ENCODE results near the gene DIAPH3.

Gene DIAPH3

DNA sequence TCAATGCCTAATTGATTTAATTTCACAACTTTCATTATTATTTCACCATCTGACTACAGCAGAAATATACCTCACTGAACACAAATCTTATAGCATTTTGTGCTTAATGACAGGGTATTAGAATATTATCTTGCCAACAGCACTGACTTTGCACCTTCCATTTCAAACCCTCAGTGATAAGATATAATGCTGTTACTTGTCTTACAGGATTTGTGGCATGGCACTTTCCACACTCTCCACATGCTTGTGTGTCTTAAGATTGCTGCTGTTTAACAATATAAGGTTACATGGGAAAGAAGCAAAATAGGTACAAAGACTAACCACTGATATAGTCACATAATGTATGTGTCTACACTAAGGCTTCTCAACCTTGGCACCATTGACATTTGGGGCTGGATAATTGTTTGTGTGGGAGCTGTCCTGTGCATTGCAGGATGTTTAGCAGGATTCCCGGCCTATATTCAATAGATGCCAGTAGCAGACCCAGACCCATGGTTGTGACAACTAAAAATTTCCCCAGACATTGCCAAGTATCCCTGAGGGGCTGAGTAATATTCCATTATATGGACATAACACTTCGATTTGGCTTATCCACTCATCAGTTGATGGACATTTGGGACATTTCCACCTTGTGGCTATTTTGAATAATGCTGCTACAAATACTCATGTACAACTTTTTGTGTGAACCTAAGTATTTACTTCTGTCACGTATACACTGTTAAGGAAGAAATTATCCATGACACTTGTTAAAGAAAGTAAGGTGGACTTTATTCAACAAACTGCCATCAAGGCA lies 5.7 kb upstream of the DIAPH3 start:
- H3K79me2 ChIP-seq (ENCODE audit: control insufficient read depth, low read length): peaks cover 4% of the 10 kb centered on the region
- H3K4me3 ChIP-seq (ENCODE audit: low read length): no peak overlapping the region
- no peaks in the 10 kb centered on the region for H4K20me1 ChIP-seq (ENCODE audit: control insufficient read depth, insufficient read depth, low read depth, low read length)
- H3K27me3 ChIP-seq (ENCODE audit: control insufficient read depth, low read length): 0 out of 2 replicates have a peak, but pooled peaks cover 3% of the 10 kb centered on the region
- no peak for TF ChIP-seq EZH2phosphoT487 (IDR thresholded peaks at IDR 0.05; ENCODE audit: borderline replicate concordance, low read length)
- TF ChIP-seq, protein P1, sequence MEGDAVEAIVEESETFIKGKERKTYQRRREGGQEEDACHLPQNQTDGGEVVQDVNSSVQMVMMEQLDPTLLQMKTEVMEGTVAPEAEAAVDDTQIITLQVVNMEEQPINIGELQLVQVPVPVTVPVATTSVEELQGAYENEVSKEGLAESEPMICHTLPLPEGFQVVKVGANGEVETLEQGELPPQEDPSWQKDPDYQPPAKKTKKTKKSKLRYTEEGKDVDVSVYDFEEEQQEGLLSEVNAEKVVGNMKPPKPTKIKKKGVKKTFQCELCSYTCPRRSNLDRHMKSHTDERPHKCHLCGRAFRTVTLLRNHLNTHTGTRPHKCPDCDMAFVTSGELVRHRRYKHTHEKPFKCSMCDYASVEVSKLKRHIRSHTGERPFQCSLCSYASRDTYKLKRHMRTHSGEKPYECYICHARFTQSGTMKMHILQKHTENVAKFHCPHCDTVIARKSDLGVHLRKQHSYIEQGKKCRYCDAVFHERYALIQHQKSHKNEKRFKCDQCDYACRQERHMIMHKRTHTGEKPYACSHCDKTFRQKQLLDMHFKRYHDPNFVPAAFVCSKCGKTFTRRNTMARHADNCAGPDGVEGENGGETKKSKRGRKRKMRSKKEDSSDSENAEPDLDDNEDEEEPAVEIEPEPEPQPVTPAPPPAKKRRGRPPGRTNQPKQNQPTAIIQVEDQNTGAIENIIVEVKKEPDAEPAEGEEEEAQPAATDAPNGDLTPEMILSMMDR (IDR thresholded peaks at IDR 0.05; ENCODE audit: low read depth, low read length, poor library complexity, severe bottlenecking): no peak
- no peaks in the 10 kb centered on the region for H3K9me2 ChIP-seq (replicated peaks; ENCODE audit: control insufficient read depth, low read length)
- H3K4me2 ChIP-seq (ENCODE audit: low read length): no peak overlapping the region
- no peak overlapping the region for H3K27ac ChIP-seq (ENCODE audit: low read depth, low read length)
- no peaks in the 10 kb centered on the region for H3F3A ChIP-seq (ENCODE audit: control insufficient read depth, insufficient read depth)
- peaks cover 11% of the 10 kb centered on the region for H3K4me1 ChIP-seq (ENCODE audit: control insufficient read depth, low read length)
- H3K9me3 ChIP-seq (ENCODE audit: control insufficient read depth, insufficient read depth, low read length): no peaks in the 10 kb centered on the region
- peaks cover under 1% of the 10 kb centered on the region; the same call in 1 of the 2 replicates for H3K36me3 ChIP-seq (ENCODE audit: control insufficient read depth, low read length)

DNA sequence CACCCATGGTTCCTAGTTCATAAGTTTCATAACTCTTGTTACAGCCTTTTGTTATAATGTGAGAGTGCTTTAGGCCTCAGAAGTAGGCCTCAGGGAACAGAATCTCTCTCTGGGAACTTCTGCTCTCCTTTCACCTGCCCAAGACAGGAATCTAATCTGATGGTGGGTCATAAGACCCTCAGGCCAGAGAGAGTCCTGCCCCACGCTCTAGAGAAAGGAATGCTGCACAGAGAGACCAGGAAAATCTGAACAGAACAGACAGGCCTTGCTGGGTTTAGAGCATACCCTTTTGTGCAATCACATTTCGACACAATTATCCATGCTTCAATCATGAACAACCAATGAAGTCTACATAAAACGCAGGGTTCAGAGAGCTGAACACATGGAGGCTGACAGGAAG lies 3.4 kb upstream of the DIAPH3 start:
- Histone ChIP-seq H3K79me2 (ENCODE audit: control insufficient read depth, low read length) (peaks cover 24% of the 10 kb centered on the region), H3F3A (ENCODE audit: control insufficient read depth, insufficient read depth) (no peaks in the 10 kb centered on the region), H3K4me1 (ENCODE audit: control insufficient read depth, low read length) (peaks cover 18% of the 10 kb centered on the region), H3K36me3 (ENCODE audit: control insufficient read depth, low read length) (peaks cover 6% of the 10 kb centered on the region; the same call in 1 of the 2 replicates), H3K27ac (ENCODE audit: low read depth, low read length) (no peak overlapping the region), H3K9me2 (replicated peaks; ENCODE audit: control insufficient read depth, low read length) (no peaks in the 10 kb centered on the region), H3K9me3 (ENCODE audit: control insufficient read depth, insufficient read depth, low read length) (no peaks in the 10 kb centered on the region), H3K27me3 (ENCODE audit: control insufficient read depth, low read length) (0 out of 2 replicates have a peak, but pooled peaks cover 1% of the 10 kb centered on the region), H3K4me3 (ENCODE audit: low read length) (no peak overlapping the region), H4K20me1 (ENCODE audit: control insufficient read depth, insufficient read depth, low read depth, low read length) (no peaks in the 10 kb centered on the region), H3K4me2 (ENCODE audit: low read length) (no peak overlapping the region)
- no peak for TF ChIP-seq EZH2phosphoT487 (IDR thresholded peaks at IDR 0.05; ENCODE audit: borderline replicate concordance, low read length)
- TF ChIP-seq, protein P1 (IDR thresholded peaks at IDR 0.05; ENCODE audit: low read depth, low read length, poor library complexity, severe bottlenecking): no peak

DNA sequence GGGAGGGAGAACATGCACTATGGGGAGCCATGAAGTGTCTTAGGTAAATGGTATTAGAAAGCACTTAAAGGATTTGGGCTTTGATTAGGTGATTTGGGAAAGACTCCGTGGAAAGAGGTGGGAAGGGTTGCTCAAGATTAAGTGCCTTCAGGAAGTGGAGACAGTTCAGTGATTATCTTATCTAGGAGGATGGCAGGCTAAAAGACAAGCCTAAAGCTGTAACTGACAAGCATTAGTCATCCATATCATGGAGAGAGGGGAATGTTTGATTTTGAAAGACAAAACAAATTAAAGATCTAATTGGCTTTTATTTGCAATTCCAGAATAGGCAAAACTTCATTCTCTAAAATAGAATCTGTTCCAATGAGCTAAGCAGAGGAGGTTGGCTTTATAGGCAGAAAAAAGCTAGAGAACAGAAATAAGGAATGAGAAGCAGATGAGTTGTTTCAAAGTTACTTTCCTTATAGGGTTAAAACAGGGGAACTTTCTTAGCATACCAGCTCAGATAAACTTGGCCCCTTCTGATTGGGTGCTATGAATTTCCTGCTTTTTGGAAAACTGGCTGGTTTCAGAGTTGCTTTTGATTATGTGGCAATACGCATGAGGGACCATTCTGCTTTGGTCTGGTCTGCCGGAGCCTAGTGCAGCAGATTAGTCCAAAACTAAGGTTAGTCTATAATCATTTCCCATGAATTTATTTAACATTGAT lies 1.8 kb upstream of the DIAPH3 start:
- H3F3A ChIP-seq (ENCODE audit: control insufficient read depth, insufficient read depth): no peaks in the 10 kb centered on the region
- H3K36me3 ChIP-seq (ENCODE audit: control insufficient read depth, low read length): peaks cover 20% of the 10 kb centered on the region
- H3K27ac ChIP-seq (ENCODE audit: low read depth, low read length): no peak overlapping the region
- H4K20me1 ChIP-seq (ENCODE audit: control insufficient read depth, insufficient read depth, low read depth, low read length): no peaks in the 10 kb centered on the region
- no peaks in the 10 kb centered on the region for H3K9me2 ChIP-seq (replicated peaks; ENCODE audit: control insufficient read depth, low read length)
- peaks cover 22% of the 10 kb centered on the region for H3K4me1 ChIP-seq (ENCODE audit: control insufficient read depth, low read length)
- peak overlapping the region; percentile 71 for H3K4me2 ChIP-seq (ENCODE audit: low read length)
- TF ChIP-seq EZH2phosphoT487 (IDR thresholded peaks at IDR 0.05; ENCODE audit: borderline replicate concordance, low read length): no peak
- TF ChIP-seq, protein P1 (IDR thresholded peaks at IDR 0.05; ENCODE audit: low read depth, low read length, poor library complexity, severe bottlenecking): no peak
- no peaks in the 10 kb centered on the region for H3K9me3 ChIP-seq (ENCODE audit: control insufficient read depth, insufficient read depth, low read length)
- peak overlapping the region; percentile 82; the same call in 1 of the 2 replicates for H3K4me3 ChIP-seq (ENCODE audit: low read length)
- no peaks in the 10 kb centered on the region for H3K27me3 ChIP-seq (ENCODE audit: control insufficient read depth, low read length)
- peaks cover 40% of the 10 kb centered on the region for H3K79me2 ChIP-seq (ENCODE audit: control insufficient read depth, low read length)

Data from DOHH2 (cell line).